Fibroblast of mammary gland (primary cell): ENCODE results near the gene FAM229A.

Experiments used
- DNase-seq: peaks from one replicate; pipeline ENCODE4 v3.0.0-alpha.2; 2010; ENCODE audit warnings: low read depth
- H3K4me3 ChIP-seq: 2 replicates; pipeline ENCODE4 v1.5.1; 2011; ENCODE audit warnings: low read depth, mild to moderate bottlenecking, low read length, moderate library complexity; ENCODE audit not compliant: control insufficient read depth
- TF ChIP-seq, protein P1 (sequence below): conservative IDR thresholded peaks from 2 replicates; pipeline ENCODE4 v1.5.1; 2011; ENCODE audit warnings: low read depth, low read length, inconsistent platforms; ENCODE audit not compliant: control insufficient read depth, insufficient read depth

FAM229A gene

GRCh38 chr1:32339363-32339978, 22.8 kb downstream of the FAM229A start:
- TF ChIP-seq, protein P1, sequence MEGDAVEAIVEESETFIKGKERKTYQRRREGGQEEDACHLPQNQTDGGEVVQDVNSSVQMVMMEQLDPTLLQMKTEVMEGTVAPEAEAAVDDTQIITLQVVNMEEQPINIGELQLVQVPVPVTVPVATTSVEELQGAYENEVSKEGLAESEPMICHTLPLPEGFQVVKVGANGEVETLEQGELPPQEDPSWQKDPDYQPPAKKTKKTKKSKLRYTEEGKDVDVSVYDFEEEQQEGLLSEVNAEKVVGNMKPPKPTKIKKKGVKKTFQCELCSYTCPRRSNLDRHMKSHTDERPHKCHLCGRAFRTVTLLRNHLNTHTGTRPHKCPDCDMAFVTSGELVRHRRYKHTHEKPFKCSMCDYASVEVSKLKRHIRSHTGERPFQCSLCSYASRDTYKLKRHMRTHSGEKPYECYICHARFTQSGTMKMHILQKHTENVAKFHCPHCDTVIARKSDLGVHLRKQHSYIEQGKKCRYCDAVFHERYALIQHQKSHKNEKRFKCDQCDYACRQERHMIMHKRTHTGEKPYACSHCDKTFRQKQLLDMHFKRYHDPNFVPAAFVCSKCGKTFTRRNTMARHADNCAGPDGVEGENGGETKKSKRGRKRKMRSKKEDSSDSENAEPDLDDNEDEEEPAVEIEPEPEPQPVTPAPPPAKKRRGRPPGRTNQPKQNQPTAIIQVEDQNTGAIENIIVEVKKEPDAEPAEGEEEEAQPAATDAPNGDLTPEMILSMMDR, result no peak
- no peak overlapping the region for H3K4me3 ChIP-seq
- DNase-seq, result peak; percentile 72

- H3K4me3 ChIP-seq, result no peak overlapping the region
- no peak for DNase-seq
- TF ChIP-seq, protein P1, result no peak
These were observed 23.6 kb downstream of the FAM229A start for GRCh38 chr1:32338637-32339145.

DNA sequence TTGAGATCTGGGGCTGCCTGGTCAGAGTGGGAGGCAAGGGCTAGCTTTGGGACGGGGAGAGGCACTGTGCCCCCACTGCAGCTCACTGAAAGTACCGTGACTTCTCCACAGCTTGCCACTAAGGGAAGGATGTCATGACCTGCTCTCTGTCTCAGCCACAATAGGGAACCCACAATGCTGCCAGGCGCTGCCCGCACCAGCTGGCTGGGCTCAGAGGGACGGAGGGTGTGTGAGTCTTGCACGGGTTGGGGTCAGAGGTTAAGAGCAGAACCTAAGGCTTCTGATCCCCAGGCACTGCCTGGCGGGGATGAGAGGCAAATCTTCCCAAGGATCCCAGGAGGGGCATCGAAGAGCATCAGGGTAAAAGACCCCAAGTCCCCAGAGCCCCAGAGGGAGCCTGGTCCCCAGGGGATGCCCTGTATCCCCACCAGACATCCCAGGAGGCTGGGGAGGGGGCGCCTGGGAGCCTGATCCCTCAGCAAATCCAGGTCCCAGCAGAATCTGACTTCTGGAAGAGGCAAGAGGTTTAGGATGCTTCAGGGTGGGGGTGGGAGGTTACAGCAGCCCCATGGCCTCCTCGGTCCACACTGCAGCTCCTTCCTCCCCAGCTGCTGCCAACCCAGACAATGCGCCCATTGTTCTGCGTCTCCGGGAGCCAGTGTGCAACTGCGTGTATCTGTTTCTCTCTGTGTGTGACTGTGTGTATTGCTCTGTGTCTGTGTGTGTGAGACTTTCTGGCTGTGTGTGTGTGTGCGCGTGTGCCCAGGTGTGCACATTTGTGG, 24.2 kb downstream of the FAM229A start:
- TF ChIP-seq, protein P1, result no peak
- DNase-seq, result no peak

DNA sequence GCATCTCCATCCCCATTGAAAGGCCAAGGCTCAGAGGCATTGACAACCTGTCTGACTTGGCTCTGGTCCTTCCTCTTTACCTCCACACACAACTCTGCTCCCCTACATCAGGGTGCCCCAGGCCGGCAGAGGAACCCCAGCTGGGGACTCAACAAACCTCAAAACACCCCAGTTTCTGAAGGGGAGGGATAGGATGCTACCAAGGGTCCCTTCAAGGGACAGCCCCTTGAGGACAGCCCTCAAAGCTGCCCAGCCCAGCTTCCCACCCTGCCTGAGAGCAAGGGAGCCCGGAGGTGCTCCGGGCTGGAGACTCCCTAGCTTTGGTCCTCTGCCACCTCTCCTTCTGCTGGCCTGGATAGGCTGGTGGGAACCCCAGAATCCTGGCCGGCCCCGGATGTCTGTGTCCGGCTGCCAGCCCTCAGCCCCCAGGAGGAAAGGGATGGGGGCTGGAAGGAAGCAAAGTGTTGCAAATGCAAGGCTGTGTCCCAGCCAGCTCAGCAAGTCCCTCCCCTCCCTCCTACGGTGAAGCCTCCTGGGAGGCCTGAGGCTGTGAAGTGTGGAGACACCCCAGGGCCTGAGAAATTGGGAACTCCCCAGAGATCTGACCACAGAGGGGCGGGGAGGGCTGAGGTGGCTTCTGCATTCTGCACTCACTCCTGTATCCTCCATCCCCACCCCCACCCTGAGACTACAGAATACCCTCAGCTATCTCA, 25.2 kb downstream of the FAM229A start:
- TF ChIP-seq, protein P1, result no peak
- peak; percentile 47 for DNase-seq
- no peak overlapping the region for H3K4me3 ChIP-seq

More for the DNA sequence above, 24.2 kb downstream of the FAM229A start:
- no peak overlapping the region for H3K4me3 ChIP-seq

GRCh38 chr1:32336591-32336932, 25.7 kb downstream of the FAM229A start:
- no peak for DNase-seq
- H3K4me3 ChIP-seq, result no peak overlapping the region
- TF ChIP-seq, protein P1, result no peak

- H3K4me3 ChIP-seq, result peak within 1 kb of the TSS; percentile 40
- TF ChIP-seq, protein P1, result no peak
- peak; percentile 29 for DNase-seq
These were observed 26.3 kb downstream of the FAM229A start, which contains the start of gene MARCKSL1 for GRCh38 chr1:32335790-32336590. TSS of gene MARCKSL1 (minus strand) at chr1:32336233. CDS start at chr1:32336033, 200 bp downstream.
